MM.1S (cell line): ENCODE results near the gene UBN2.
A peak's percentile ranks its signal among the peaks of the same experiment; 100 is the strongest.

Experiments used
- DNase-seq: peaks from one replicate; pipeline ENCODE4 v3.0.0-alpha.2; 2015
- H2AFZ ChIP-seq: fragments of 300-600 bp; sonication (generic); 2 replicates; pipeline ENCODE4 v1.6.0; 2016; ENCODE audit warnings: antibody characterized with exemption, low read length
- H3F3A ChIP-seq: fragments of 300-600 bp; sonication (generic); 2 replicates; pipeline ENCODE4 v1.6.1; 2016; ENCODE audit warnings: mild to moderate bottlenecking, antibody characterized with exemption, low read length, moderate library complexity, mixed read lengths; ENCODE audit not compliant: insufficient read depth
- H3K27ac ChIP-seq: fragments of 300-600 bp; sonication (generic); 2 replicates; pipeline ENCODE4 v1.5.1; 2016; ENCODE audit warnings: mild to moderate bottlenecking, low read length
- H3K27me3 ChIP-seq: fragments of 300-600 bp; sonication (generic); replicated peaks from 2 replicates; pipeline ENCODE4 v1.6.0; 2016; ENCODE audit warnings: low read length; ENCODE audit not compliant: insufficient read depth
- H3K36me3 ChIP-seq: fragments of 300-600 bp; sonication (generic); replicated peaks from 2 replicates; pipeline ENCODE4 v1.6.1; 2016; ENCODE audit warnings: mild to moderate bottlenecking, low read length, mixed read lengths; ENCODE audit not compliant: insufficient read depth
- H3K4me1 ChIP-seq: fragments of 300-600 bp; sonication (generic); 2 replicates; pipeline ENCODE4 v1.6.1; 2016; ENCODE audit warnings: low read length, mixed read lengths
- H3K4me2 ChIP-seq: fragments of 300-600 bp; sonication (generic); 2 replicates; pipeline ENCODE4 v1.6.0; 2016; ENCODE audit warnings: low read depth, low read length
- H3K4me3 ChIP-seq: fragments of 300-600 bp; sonication (generic); 2 replicates; pipeline ENCODE4 v1.5.1; 2016; ENCODE audit warnings: low read length, mixed read lengths
- H3K79me2 ChIP-seq: fragments of 300-600 bp; sonication (generic); 2 replicates; pipeline ENCODE4 v1.6.1; 2016; ENCODE audit warnings: mixed run types, low read length, mixed read lengths
- H3K9ac ChIP-seq: fragments of 300-600 bp; sonication (generic); 2 replicates; pipeline ENCODE4 v1.6.1; 2016; ENCODE audit warnings: low read length, mixed read lengths
- H3K9me2 ChIP-seq: fragments of 300-600 bp; sonication (generic); replicated peaks from 2 replicates; pipeline ENCODE4 v1.6.1; 2016; ENCODE audit warnings: mild to moderate bottlenecking, low read length, mixed read lengths; ENCODE audit not compliant: insufficient read depth
- H3K9me3 ChIP-seq: fragments of 300-600 bp; sonication (generic); replicated peaks from 2 replicates; pipeline ENCODE4 v1.6.1; 2016; ENCODE audit warnings: mild to moderate bottlenecking, low read length, mixed read lengths; ENCODE audit not compliant: insufficient read depth
- H4K20me1 ChIP-seq: fragments of 300-600 bp; sonication (generic); 2 replicates; pipeline ENCODE4 v1.6.1; 2016; ENCODE audit warnings: mild to moderate bottlenecking, low read length, moderate library complexity, mixed read lengths; ENCODE audit not compliant: insufficient read depth
- CTCF ChIP-seq: fragments of 300-600 bp; sonication (generic); IDR thresholded peaks from 2 replicates; pipeline ENCODE4 v1.5.1; 2016; ENCODE audit warnings: antibody characterized with exemption, low read length, mixed read lengths
- EZH2 ChIP-seq: fragments of 300-600 bp; sonication (generic); optimal IDR thresholded peaks from 2 replicates; pipeline ENCODE3; 2017; ENCODE audit warnings: low read depth, mild to moderate bottlenecking, antibody characterized with exemption, low read length, mixed read lengths
- EZH2phosphoT487 ChIP-seq: fragments of 300-600 bp; sonication (generic); IDR thresholded peaks from 2 replicates; pipeline ENCODE4 v1.6.1; 2018; ENCODE audit warnings: antibody characterized with exemption, low read length

UBN2 gene

GRCh38 chr7:139341776-139342226, 110.8 kb downstream of the UBN2 start:
- Histone ChIP-seq H3K27me3 (no peaks in the 10 kb centered on the region), H3K4me3 (peak overlapping the region; percentile 89), H3K36me3 (no peaks in the 10 kb centered on the region), H4K20me1 (no peaks in the 10 kb centered on the region), H3K4me1 (peaks cover 9% of the 10 kb centered on the region; the same call in 1 of the 2 replicates), H3K4me2 (peak overlapping the region; percentile 89), H3K27ac (peak overlapping the region; percentile 91), H3K9ac (peak overlapping the region; percentile 97), H3F3A (peaks cover 28% of the 10 kb centered on the region), H3K79me2 (peaks cover 24% of the 10 kb centered on the region), H2AFZ (peak overlapping the region; percentile 74), H3K9me3 (no peaks in the 10 kb centered on the region), H3K9me2 (no peaks in the 10 kb centered on the region)
- TF ChIP-seq EZH2, result no peak
- no peak for TF ChIP-seq CTCF
- no peak for TF ChIP-seq EZH2phosphoT487
- DNase-seq, result no peak

- no peaks in the 10 kb centered on the region for H3K9me3 ChIP-seq
- no peak overlapping the region for H3K9ac ChIP-seq
- TF ChIP-seq EZH2 (no peak), CTCF (no peak), EZH2phosphoT487 (no peak)
- H3F3A ChIP-seq, result peaks cover 13% of the 10 kb centered on the region
- DNase-seq, result no peak
- no peak overlapping the region for H3K4me2 ChIP-seq
- H3K27ac ChIP-seq, result no peak overlapping the region
- H3K79me2 ChIP-seq, result peaks cover 24% of the 10 kb centered on the region
- no peak overlapping the region for H3K4me3 ChIP-seq
- H3K27me3 ChIP-seq, result no peaks in the 10 kb centered on the region
- no peaks in the 10 kb centered on the region for H3K36me3 ChIP-seq
- no peaks in the 10 kb centered on the region for H4K20me1 ChIP-seq
- H3K9me2 ChIP-seq, result no peaks in the 10 kb centered on the region
- H2AFZ ChIP-seq, result no peak overlapping the region
- H3K4me1 ChIP-seq, result peaks cover 9% of the 10 kb centered on the region; the same call in 1 of the 2 replicates
These were observed 114.0 kb downstream of the UBN2 start for GRCh38 chr7:139345042-139345441.

DNA sequence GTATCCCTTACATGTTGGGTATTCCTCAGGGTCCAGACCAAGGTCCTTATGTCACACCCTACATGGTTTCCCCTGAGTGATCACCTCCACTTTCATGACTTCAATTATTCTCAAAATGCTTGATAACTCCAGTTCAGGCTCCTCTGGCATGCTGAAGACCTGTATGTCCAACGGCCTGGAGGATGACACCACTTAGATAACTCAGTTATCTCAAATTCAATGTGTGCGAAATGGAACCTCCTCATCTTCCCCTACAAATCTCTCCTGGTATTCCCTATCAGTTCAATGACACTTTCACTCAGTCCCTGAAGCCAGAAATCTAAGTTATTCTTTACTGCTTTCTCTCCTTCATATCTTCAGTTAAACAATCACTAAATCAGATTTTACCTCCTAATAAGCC, 120.0 kb downstream of the UBN2 start:
- Histone ChIP-seq H3K9me3 (no peaks in the 10 kb centered on the region), H3K9me2 (no peaks in the 10 kb centered on the region), H2AFZ (no peak overlapping the region), H3F3A (no peaks in the 10 kb centered on the region), H3K36me3 (no peaks in the 10 kb centered on the region), H3K4me3 (no peak overlapping the region), H4K20me1 (no peaks in the 10 kb centered on the region), H3K27ac (no peak overlapping the region), H3K27me3 (no peaks in the 10 kb centered on the region), H3K4me1 (no peaks in the 10 kb centered on the region), H3K9ac (no peak overlapping the region), H3K79me2 (no peaks in the 10 kb centered on the region), H3K4me2 (no peak overlapping the region)
- no peak for TF ChIP-seq EZH2
- TF ChIP-seq CTCF, result no peak
- no peak for TF ChIP-seq EZH2phosphoT487
- no peak for DNase-seq
